ENCODE results near the gene CDK5RAP2.
"Not testable (repeated sequence)": the region's sequence is repeated elsewhere in the genome, so short reads cannot be mapped to it uniquely, and the experiment has no call there.

The CDK5RAP2 gene

GRCh38 chr9:120464887-120465421 lies 115.0 kb downstream of the CDK5RAP2 start:
- peaks cover 46% of the 10 kb centered on the region for H3K36me3 ChIP-seq (ENCODE audit: control insufficient read depth, insufficient read depth, low read length)
- no peaks in the 10 kb centered on the region for H3K27me3 ChIP-seq (ENCODE audit: control insufficient read depth, insufficient read depth, low read length)

GRCh38 chr9:120464176-120464886 lies 115.6 kb downstream of the CDK5RAP2 start:
- H3K36me3 ChIP-seq (ENCODE audit: control insufficient read depth, insufficient read depth, low read length), result peaks cover 41% of the 10 kb centered on the region
- no peaks in the 10 kb centered on the region for H3K9me3 ChIP-seq (ENCODE audit: control insufficient read depth, insufficient read depth, low read depth, low read length)
- H3K4me1 ChIP-seq (ENCODE audit: control insufficient read depth, insufficient read depth, low read length), result no peaks in the 10 kb centered on the region; the same call in 1 of the 2 replicates
- H3K27me3 ChIP-seq (ENCODE audit: control insufficient read depth, insufficient read depth, low read length), result no peaks in the 10 kb centered on the region
- H3K4me3 ChIP-seq (ENCODE audit: low read depth, low read length), result no peak overlapping the region
- no peak overlapping the region for H3K9ac ChIP-seq (ENCODE audit: low read length)
- no peak overlapping the region for H3K27ac ChIP-seq (ENCODE audit: low read depth, low read length)

More at GRCh38 chr9:120464887-120465421, 115.0 kb downstream of the CDK5RAP2 start:
- no peak overlapping the region for H3K4me3 ChIP-seq (ENCODE audit: low read depth, low read length)
- H3K4me1 ChIP-seq (ENCODE audit: control insufficient read depth, insufficient read depth, low read length), result no peaks in the 10 kb centered on the region; the same call in 1 of the 2 replicates
- no peak overlapping the region for H3K9ac ChIP-seq (ENCODE audit: low read length)
- H3K9me3 ChIP-seq (ENCODE audit: control insufficient read depth, insufficient read depth, low read depth, low read length), result no peaks in the 10 kb centered on the region
- H3K27ac ChIP-seq (ENCODE audit: low read depth, low read length), result no peak overlapping the region

GRCh38 chr9:120463765-120464164 lies 116.2 kb downstream of the CDK5RAP2 start:
- Histone ChIP-seq H3K27ac (ENCODE audit: low read depth, low read length) (no peak overlapping the region), H3K9ac (ENCODE audit: low read length) (no peak overlapping the region), H3K27me3 (ENCODE audit: control insufficient read depth, insufficient read depth, low read length) (no peaks in the 10 kb centered on the region), H3K36me3 (ENCODE audit: control insufficient read depth, insufficient read depth, low read length) (peaks cover 41% of the 10 kb centered on the region), H3K9me3 (ENCODE audit: control insufficient read depth, insufficient read depth, low read depth, low read length) (no peaks in the 10 kb centered on the region), H3K4me3 (ENCODE audit: low read depth, low read length) (no peak overlapping the region), H3K4me1 (ENCODE audit: control insufficient read depth, insufficient read depth, low read length) (no peaks in the 10 kb centered on the region; the same call in 1 of the 2 replicates)

- not testable (repeated sequence) for H3K27ac ChIP-seq (ENCODE audit: low read depth, low read length)
- H3K36me3 ChIP-seq (ENCODE audit: control insufficient read depth, insufficient read depth, low read length), result peaks cover 36% of the 10 kb centered on the region
These were observed 118.3 kb downstream of the CDK5RAP2 start for GRCh38 chr9:120461677-120462076.

GRCh38 chr9:120456218-120456617 lies 123.7 kb downstream of the CDK5RAP2 start:
- Histone ChIP-seq H3K9ac (ENCODE audit: low read length) (no peak overlapping the region), H3K27me3 (ENCODE audit: control insufficient read depth, insufficient read depth, low read length) (no peaks in the 10 kb centered on the region), H3K4me3 (ENCODE audit: low read depth, low read length) (no peak overlapping the region), H3K27ac (ENCODE audit: low read depth, low read length) (no peak overlapping the region), H3K36me3 (ENCODE audit: control insufficient read depth, insufficient read depth, low read length) (peaks cover 50% of the 10 kb centered on the region), H3K9me3 (ENCODE audit: control insufficient read depth, insufficient read depth, low read depth, low read length) (no peaks in the 10 kb centered on the region), H3K4me1 (ENCODE audit: control insufficient read depth, insufficient read depth, low read length) (no peaks in the 10 kb centered on the region; the same call in 1 of the 2 replicates)

More at GRCh38 chr9:120461677-120462076, 118.3 kb downstream of the CDK5RAP2 start:
- H3K4me1 ChIP-seq (ENCODE audit: control insufficient read depth, insufficient read depth, low read length); H3K9ac ChIP-seq (ENCODE audit: low read length); H3K4me3 ChIP-seq (ENCODE audit: low read depth, low read length); H3K27me3 ChIP-seq (ENCODE audit: control insufficient read depth, insufficient read depth, low read length); H3K9me3 ChIP-seq (ENCODE audit: control insufficient read depth, insufficient read depth, low read depth, low read length): not testable (repeated sequence)

- Histone ChIP-seq H3K9me3 (ENCODE audit: control insufficient read depth, insufficient read depth, low read depth, low read length) (no peaks in the 10 kb centered on the region), H3K27ac (ENCODE audit: low read depth, low read length) (no peak overlapping the region), H3K36me3 (ENCODE audit: control insufficient read depth, insufficient read depth, low read length) (peaks cover 55% of the 10 kb centered on the region), H3K9ac (ENCODE audit: low read length) (no peak overlapping the region), H3K27me3 (ENCODE audit: control insufficient read depth, insufficient read depth, low read length) (no peaks in the 10 kb centered on the region), H3K4me1 (ENCODE audit: control insufficient read depth, insufficient read depth, low read length) (no peaks in the 10 kb centered on the region; the same call in 1 of the 2 replicates), H3K4me3 (ENCODE audit: low read depth, low read length) (no peak overlapping the region)
These were observed 125.5 kb downstream of the CDK5RAP2 start for GRCh38 chr9:120454467-120454866.

GRCh38 chr9:120453792-120454191 lies 126.2 kb downstream of the CDK5RAP2 start:
- Histone ChIP-seq H3K27me3 (ENCODE audit: control insufficient read depth, insufficient read depth, low read length) (no peaks in the 10 kb centered on the region), H3K9ac (ENCODE audit: low read length) (no peak overlapping the region), H3K9me3 (ENCODE audit: control insufficient read depth, insufficient read depth, low read depth, low read length) (no peaks in the 10 kb centered on the region), H3K27ac (ENCODE audit: low read depth, low read length) (no peak overlapping the region), H3K4me1 (ENCODE audit: control insufficient read depth, insufficient read depth, low read length) (no peaks in the 10 kb centered on the region; the same call in 1 of the 2 replicates), H3K4me3 (ENCODE audit: low read depth, low read length) (no peak overlapping the region), H3K36me3 (ENCODE audit: control insufficient read depth, insufficient read depth, low read length) (peaks cover 50% of the 10 kb centered on the region)

GRCh38 chr9:120452631-120453030 lies 127.3 kb downstream of the CDK5RAP2 start:
- no peaks in the 10 kb centered on the region for H3K9me3 ChIP-seq (ENCODE audit: control insufficient read depth, insufficient read depth, low read depth, low read length)
- no peaks in the 10 kb centered on the region; the same call in 1 of the 2 replicates for H3K4me1 ChIP-seq (ENCODE audit: control insufficient read depth, insufficient read depth, low read length)
- H3K9ac ChIP-seq (ENCODE audit: low read length), result no peak overlapping the region
- H3K27ac ChIP-seq (ENCODE audit: low read depth, low read length), result no peak overlapping the region
- no peaks in the 10 kb centered on the region for H3K27me3 ChIP-seq (ENCODE audit: control insufficient read depth, insufficient read depth, low read length)
- H3K36me3 ChIP-seq (ENCODE audit: control insufficient read depth, insufficient read depth, low read length), result peaks cover 43% of the 10 kb centered on the region
- no peak overlapping the region for H3K4me3 ChIP-seq (ENCODE audit: low read depth, low read length)

- no peak overlapping the region for H3K9ac ChIP-seq (ENCODE audit: low read length)
- H3K9me3 ChIP-seq (ENCODE audit: control insufficient read depth, insufficient read depth, low read depth, low read length), result no peaks in the 10 kb centered on the region
- no peak overlapping the region for H3K27ac ChIP-seq (ENCODE audit: low read depth, low read length)
- H3K36me3 ChIP-seq (ENCODE audit: control insufficient read depth, insufficient read depth, low read length), result peaks cover 48% of the 10 kb centered on the region
- H3K27me3 ChIP-seq (ENCODE audit: control insufficient read depth, insufficient read depth, low read length), result no peaks in the 10 kb centered on the region
- no peaks in the 10 kb centered on the region for H3K4me1 ChIP-seq (ENCODE audit: control insufficient read depth, insufficient read depth, low read length)
- H3K4me3 ChIP-seq (ENCODE audit: low read depth, low read length), result no peak overlapping the region
These were observed 129.1 kb downstream of the CDK5RAP2 start for GRCh38 chr9:120450916-120451315.

GRCh38 chr9:120449566-120449965 lies 130.4 kb downstream of the CDK5RAP2 start:
- Histone ChIP-seq H3K4me1 (ENCODE audit: control insufficient read depth, insufficient read depth, low read length) (no peaks in the 10 kb centered on the region), H3K9me3 (ENCODE audit: control insufficient read depth, insufficient read depth, low read depth, low read length) (no peaks in the 10 kb centered on the region), H3K27me3 (ENCODE audit: control insufficient read depth, insufficient read depth, low read length) (no peaks in the 10 kb centered on the region), H3K9ac (ENCODE audit: low read length) (no peak overlapping the region), H3K4me3 (ENCODE audit: low read depth, low read length) (no peak overlapping the region), H3K27ac (ENCODE audit: low read depth, low read length) (no peak overlapping the region), H3K36me3 (ENCODE audit: control insufficient read depth, insufficient read depth, low read length) (peaks cover 54% of the 10 kb centered on the region)

- no peaks in the 10 kb centered on the region for H3K27me3 ChIP-seq (ENCODE audit: control insufficient read depth, insufficient read depth, low read length)
- no peaks in the 10 kb centered on the region for H3K9me3 ChIP-seq (ENCODE audit: control insufficient read depth, insufficient read depth, low read depth, low read length)
- no peaks in the 10 kb centered on the region for H3K4me1 ChIP-seq (ENCODE audit: control insufficient read depth, insufficient read depth, low read length)
- no peak overlapping the region for H3K4me3 ChIP-seq (ENCODE audit: low read depth, low read length)
- H3K36me3 ChIP-seq (ENCODE audit: control insufficient read depth, insufficient read depth, low read length), result peaks cover 46% of the 10 kb centered on the region
- no peak overlapping the region for H3K27ac ChIP-seq (ENCODE audit: low read depth, low read length)
- no peak overlapping the region for H3K9ac ChIP-seq (ENCODE audit: low read length)
These were observed 131.9 kb downstream of the CDK5RAP2 start for GRCh38 chr9:120447959-120448500.

Data from HUES6 (cell line).